GM21390 (cell line): ENCODE data around the gene CNTNAP2.
"Not testable (repeated sequence)": the region's sequence is repeated elsewhere in the genome, so short reads cannot be mapped to it uniquely, and the experiment has no call there.

Experiments
- ATAC-seq: cut with Tn5 transposase; IDR thresholded peaks from one replicate; pipeline ENCODE4 v1.9.1; 2021; ENCODE audit not compliant: unreplicated experiment

The CNTNAP2 gene

GRCh38 chr7:148395990-148396716, 2279.6 kb downstream of the CNTNAP2 start:
- ATAC-seq = no peak

DNA sequence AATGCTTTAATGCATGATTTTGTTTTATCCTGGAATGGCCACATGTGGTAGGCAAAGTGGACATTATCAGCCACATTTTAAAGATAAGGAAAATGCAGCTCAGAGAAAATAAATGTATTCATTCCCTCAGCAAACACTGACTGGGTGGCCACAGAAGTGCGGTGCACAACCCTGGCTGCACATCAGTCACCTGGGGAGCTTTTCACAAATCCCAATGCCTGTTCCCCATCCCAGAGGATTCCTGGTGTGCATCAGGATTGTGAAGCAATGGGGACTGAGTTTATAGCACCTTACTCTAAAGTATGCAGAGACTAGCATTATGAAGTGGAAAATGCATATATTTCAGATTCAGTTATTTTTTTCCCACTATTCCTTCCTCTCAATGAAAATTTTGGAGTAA, 2280.5 kb downstream of the CNTNAP2 start:
- ATAC-seq = no peak

DNA sequence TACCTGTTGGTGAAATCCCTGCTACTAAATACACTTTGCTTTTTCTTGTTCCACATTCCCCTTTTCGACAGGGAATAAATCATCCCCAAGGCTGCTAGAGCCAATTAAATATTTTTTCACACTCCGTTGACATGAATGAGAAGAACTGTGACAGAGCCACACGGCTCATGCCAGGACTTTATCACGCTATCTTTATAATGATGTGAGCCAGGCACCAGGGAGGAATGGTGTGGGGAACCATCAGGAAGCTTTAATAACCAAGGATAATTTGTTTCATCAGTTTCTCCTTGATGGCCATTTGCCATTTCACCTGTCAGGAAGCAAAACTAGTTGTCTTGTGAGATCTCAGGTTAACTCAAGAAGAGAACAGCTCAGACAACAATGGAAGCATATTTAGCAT, 2280.9 kb downstream of the CNTNAP2 start:
- ATAC-seq = no peak

DNA sequence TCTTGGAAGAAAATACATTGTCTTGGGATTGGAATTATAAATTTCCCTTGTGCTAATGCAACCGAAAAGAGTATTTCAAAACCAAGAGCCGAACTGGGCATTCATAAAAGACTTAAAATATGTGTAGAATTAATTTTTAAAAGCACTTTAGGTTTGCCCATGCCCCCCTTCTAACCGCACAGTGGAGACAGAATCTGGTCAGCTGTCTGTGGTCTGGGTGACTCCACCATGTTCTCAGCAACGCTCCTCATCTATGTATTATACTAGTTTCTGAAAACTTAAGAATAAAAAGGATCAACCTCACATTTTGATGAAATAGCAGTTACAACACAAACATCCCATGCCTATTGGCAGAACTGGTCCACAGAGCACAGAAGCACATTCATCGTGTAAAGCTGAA, 2281.4 kb downstream of the CNTNAP2 start:
- ATAC-seq = peak; percentile 42

GRCh38 chr7:148398844-148399365, 2282.3 kb downstream of the CNTNAP2 start:
- ATAC-seq = peak; percentile 94

DNA sequence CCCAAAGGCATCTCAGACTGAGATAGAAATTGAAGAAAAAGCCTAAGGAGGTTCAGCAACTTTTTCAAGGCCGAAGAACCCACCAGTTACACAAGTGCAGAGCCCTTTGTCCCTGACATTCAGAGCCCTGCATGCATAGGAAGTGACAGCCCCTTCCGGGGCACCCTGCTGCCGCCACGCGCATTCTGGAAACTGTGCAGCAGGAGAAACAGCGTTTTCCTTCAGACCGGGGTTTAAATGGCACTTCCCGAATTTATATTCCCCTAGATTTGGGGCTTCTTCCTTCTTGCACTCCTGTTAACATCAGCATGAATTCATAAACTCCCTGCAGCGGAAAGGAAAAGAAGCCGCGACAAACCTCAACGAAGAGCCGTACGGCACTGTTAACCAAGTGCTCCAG, 2283.5 kb downstream of the CNTNAP2 start:
- ATAC-seq = no peak

GRCh38 chr7:148402159-148402558, 2285.6 kb downstream of the CNTNAP2 start:
- ATAC-seq = no peak

- ATAC-seq = no peak
These were observed 2286.9 kb downstream of the CNTNAP2 start for GRCh38 chr7:148403466-148403993.

DNA sequence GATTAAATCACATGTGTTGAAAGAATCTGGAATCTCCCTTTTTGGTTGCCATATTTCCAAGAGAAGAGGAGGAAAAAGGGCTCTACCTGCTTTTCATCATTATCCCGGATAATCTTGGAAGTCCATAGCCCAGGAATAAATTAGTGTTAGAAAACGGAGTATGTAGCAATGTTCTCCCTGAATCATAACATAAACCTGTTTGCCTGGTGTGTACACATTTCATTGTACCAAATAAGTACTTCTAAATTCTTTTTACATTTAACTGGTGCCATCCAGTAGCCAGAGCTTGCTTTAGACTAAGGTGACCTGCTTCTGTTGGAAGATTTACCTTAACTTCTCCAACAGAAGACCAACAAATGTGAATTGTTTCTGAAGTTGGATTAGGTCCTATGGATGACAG, 2291.7 kb downstream of the CNTNAP2 start:
- no peak for ATAC-seq

DNA sequence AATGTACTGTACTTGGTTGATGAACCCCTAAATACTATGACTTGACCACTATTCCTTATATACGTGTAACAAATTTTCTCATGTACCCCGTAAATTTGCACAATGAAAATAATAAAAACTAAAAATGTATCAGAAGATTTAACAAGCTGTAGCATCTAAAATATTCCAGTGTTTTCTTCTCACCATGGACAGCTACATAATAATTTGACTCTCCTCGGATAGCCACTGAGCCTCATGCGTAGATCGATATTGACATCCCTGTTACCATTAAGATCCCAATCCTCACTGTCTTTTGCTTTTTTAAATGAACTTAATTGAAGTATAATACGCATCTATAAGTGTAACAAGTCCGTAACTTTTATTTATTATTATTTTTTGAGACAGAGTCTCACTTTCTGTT, 2294.3 kb downstream of the CNTNAP2 start:
- ATAC-seq = no peak

- ATAC-seq = no peak
These were observed 2296.1 kb downstream of the CNTNAP2 start for GRCh38 chr7:148412691-148413090.

DNA sequence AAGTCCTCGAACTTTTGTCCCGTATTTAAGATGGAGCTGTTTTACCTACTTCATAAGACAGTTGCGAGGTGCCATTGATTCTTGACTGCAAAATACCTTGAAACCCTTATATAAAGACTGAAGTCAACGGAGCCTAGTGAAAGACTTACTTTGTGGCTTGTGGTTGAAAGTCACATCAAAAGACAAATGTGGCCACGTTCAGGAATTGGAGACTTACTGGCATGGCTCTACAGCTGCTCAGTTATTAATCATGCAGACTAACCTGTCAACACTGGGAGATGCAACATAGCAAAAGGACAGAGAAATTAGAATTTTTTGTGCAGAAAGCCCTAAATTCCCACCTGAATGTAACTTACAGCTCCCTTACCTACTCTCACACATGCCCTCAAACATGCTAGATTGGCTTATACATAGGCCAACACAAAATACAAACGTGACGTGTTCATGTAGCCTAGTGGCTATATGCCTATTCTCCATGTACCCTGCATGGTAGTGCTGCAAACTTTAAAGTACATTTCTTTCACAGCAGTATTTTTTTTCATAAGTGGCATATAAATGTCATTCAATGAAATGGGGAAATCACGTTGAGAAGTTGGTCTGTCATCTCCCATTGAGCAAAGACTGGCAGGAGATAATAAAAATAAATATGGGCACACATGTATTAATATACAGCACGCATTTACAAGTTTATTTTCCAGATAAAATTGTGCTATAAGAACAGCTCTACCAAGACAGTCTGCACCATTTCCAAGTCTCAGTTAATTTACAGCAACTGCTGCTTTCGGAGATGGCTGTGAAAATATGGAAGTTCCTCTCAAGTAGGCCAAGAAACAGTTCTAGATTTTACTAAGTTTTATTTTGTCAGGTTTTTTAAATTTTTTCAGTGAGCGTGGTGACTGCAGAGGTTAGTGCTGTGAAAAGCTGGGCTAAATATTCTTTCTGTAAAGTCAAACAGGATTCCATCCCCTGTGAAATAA, 2303.5 kb downstream of the CNTNAP2 start:
- peak; percentile 98 for ATAC-seq

DNA sequence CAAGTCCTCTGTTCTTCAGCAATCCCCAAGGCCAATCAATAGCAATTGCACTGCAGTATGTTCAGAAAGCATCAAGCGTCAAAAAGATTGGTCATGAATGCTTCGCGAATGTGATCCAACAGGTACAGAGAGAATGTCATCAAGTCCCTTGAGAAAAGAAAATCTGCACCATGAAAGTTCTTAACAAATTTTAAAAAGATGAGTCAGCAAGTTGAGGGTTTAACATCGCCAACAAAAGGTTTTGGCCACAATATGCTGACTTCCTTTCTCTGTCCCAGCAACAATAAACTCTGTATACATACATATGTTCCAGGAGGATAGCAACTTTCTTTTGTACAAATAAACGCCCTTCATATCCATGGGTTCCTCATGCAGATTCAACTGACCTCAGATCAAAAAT, 2305.4 kb downstream of the CNTNAP2 start:
- ATAC-seq = no peak

GRCh38 chr7:148426393-148426792, 2309.8 kb downstream of the CNTNAP2 start:
- not testable (repeated sequence) for ATAC-seq

- ATAC-seq = not testable (repeated sequence)
These were observed 2314.1 kb downstream of the CNTNAP2 start for GRCh38 chr7:148430690-148431089.

DNA sequence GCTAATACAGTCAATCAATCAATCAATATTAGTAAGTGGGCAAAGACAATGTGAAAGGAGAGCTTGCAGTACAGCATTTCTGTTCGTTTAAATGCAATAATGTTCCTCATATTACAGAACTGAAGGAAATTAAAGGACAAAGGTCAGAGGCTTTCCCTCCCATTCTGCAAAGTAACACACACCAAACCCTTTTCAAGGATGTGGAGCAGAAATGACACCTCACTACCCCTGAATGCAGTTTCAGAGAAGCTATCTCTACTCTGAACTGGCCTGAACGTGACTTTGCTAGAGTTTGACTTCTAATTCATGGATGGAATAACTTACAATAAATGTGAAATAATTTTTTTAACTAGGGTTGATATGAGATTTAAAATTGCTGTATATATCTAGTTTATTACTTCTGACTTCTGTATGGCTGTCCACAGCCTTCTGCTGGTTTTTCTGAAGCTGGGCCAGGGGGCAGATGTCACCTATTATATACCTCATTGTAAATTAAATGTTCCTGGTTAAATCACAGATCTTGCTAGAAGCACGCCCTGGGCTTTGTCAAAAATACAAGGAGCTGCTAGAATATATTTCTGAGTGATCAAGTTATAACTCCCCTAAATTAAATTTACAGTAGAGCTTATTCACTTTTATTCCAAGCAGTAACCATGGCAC, 2317.1 kb downstream of the CNTNAP2 start:
- ATAC-seq = no peak

DNA sequence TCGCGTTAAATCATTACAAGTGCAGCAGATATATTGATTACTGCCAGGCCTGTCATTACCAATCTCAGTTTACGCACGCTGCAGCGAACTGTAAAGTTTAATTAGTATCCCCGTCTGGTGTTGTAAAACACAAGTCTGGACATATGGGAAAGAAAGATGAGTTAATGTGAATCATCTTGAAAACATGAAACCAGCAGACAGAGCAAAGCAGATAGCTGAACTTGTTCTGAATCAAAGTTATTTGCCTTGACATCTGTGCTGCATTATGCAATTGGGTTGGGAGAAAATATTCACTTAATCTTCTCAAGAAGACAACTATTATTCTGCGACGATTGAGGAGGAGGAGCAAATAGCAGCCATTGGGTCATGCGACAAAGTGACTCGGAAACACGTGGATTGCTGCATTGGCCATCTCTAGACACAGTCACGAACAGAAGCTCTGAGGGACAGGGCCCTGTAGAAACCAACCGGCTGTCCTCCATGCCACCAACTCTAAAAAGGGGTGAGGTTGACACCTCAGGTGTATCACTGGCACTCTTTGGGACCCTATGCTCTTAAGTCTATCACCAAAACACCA, 2317.7 kb downstream of the CNTNAP2 start:
- no peak for ATAC-seq

DNA sequence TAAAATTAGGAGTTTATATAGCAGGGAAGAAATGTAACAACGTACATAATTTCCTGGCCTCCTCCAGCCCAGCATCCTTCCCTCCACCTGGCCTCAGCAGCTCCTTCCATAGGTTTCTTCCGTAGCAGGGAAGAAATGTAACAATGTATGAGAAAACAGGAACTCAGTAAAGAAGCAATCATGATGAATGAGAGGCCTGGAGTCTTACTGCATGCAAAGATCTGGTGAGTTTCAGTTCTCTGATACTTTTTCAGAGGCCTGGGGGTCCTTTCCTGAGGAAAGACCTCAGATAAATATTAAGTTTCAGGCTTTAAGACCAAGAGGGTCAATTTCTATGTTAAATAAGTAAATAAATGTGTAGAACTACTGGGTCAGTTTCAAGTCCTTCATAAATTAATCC, 2318.3 kb downstream of the CNTNAP2 start:
- ATAC-seq = no peak

DNA sequence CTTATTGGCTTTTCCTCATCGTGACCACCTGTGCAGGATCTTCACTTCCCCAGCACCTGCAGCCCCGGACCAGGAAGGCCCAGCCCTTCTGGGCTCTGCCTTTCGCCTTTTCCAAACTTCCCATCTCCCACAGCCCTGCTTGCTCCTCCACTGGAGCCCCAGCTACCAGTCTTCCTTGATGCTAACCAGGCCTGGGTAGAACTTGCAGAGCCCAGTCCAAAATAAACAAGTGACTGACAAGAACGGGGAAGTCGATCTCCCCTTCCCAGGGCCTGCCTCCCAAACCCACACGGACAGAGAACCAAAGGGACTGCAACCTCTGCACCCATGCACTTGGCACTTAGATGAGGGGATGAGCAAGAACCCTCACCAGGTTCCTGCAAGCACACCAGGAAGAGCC, 2319.1 kb downstream of the CNTNAP2 start:
- no peak for ATAC-seq

DNA sequence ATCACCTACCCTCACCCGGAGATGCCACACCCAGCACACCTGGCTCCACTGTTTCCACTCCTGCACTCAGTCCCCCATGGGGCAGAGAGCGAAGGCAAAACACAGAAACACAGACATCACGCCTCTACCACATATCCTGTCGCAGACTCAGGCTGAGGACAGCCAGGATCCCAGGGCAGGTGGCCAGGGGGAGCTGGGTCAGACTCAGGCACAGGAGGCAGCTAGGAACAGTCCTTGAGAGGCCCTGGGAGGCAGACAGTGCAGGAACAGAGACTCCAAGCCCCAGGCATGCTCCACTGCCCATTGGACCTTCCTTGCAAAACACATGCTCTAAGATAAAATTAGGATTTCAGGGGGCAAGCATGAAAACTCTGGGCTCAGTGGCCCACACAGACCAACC, 2319.5 kb downstream of the CNTNAP2 start:
- peak; percentile 25 for ATAC-seq

- ATAC-seq = peak; percentile 78
These were observed 2320.0 kb downstream of the CNTNAP2 start for GRCh38 chr7:148436571-148436970.
